ENCODE data around the gene SNRPA1.
A peak's percentile ranks its signal among the peaks of the same experiment; 100 is the strongest.
"Not testable (repeated sequence)": the region's sequence is repeated elsewhere in the genome, so short reads cannot be mapped to it uniquely, and the experiment has no call there.

SNRPA1 gene

GRCh38 chr15:101296418-101297405, 1.7 kb upstream of the SNRPA1 start:
- no peak for DNase-seq (ENCODE audit: extremely low read depth in 1 of 2, low read depth in 1 of 2)

GRCh38 chr15:101295607-101296161, 636 bp upstream of the SNRPA1 start:
- DNase-seq (ENCODE audit: extremely low read depth in 1 of 2, low read depth in 1 of 2): no peak

GRCh38 chr15:101293122-101293521, 1.9 kb downstream of the SNRPA1 start:
- no peak for DNase-seq (ENCODE audit: extremely low read depth in 1 of 2, low read depth in 1 of 2)

DNA sequence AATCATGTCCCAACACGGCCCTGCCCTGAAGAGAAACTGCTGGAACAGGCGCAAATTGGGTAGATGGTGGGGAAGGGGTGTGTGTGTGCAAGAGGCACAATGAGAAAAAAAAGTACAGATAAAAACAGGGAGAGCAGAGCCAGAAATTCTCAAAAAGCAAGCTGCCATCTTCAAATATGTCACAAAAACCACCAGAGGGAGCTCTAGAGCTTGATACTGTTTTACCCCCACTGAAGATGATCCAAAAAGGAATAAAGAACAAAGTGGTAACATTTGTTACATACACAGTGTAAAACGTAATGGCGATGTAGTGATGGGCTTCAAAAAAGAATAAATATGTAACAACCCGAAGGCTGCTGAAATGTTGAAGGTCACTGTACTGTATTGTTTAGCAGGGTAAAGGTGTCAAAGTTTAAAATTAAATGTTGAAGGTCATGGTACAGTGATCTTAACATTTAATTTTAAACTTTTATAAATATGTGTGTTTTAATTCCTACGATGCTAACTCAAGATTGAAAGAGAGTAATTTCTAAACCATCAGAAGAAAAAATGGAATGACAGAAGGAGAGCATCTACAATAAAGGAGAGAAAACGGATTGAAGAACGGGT, 6.0 kb downstream of the SNRPA1 start:
- DNase-seq (ENCODE audit: extremely low read depth in 1 of 2, low read depth in 1 of 2): no peak

DNA sequence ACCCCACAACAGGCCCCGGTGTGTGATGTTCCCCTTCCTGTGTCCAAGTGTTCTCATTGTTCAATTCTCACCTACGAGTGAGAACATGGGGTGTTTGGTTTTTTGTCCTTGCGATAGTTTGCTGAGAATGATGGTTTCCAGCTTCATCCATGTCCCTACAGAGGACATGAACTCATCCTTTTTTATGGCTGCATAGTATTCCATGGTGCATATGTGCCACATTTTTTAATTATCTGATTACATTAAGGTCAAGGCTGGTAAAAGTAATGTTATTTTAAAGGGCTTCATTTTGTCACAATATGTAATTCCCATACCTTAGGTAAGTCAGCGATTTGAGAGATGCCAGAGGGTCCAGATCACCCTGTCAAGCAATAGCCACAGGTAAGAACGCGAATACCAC, 7.7 kb downstream of the SNRPA1 start:
- DNase-seq (ENCODE audit: extremely low read depth in 1 of 2, low read depth in 1 of 2): not testable (repeated sequence)

- no peak for DNase-seq (ENCODE audit: extremely low read depth in 1 of 2, low read depth in 1 of 2)
Observed at GRCh38 chr15:101286471-101287114, 8.5 kb downstream of the SNRPA1 start.

GRCh38 chr15:101283931-101284330, 11.1 kb downstream of the SNRPA1 start:
- no peak for DNase-seq (ENCODE audit: extremely low read depth in 1 of 2, low read depth in 1 of 2)

GRCh38 chr15:101280007-101280406, 15.0 kb downstream of the SNRPA1 start:
- DNase-seq (ENCODE audit: extremely low read depth in 1 of 2, low read depth in 1 of 2): no peak

DNA sequence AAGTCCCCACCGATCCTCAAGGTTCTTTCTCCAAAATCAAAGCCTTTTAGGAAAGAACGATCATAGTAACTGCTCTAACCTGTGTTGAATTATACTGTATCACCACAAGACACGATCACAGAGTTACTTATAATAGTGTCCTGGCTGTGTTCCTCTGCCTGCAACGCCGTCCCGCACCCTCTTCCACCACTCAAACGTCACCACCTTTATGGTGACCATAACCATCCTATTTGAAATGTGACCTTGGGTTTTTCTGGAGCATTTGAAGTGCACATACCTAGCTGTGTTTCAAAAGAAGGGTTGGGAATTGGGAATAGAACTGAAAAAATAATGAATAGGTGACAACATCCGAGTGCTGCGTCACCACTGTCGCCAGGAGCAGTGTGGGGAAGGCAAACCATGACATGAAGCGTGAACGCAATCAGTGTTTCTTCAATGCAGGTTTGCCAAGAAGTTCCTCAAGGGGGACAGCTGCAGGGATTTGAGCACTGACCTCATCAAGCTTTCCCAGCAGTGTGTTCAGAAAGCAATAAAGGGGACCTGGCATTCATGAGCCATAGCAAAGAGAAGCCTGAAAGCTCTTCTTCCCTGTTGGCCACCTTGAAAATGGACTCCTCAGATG, 17.0 kb downstream of the SNRPA1 start:
- DNase-seq (ENCODE audit: extremely low read depth in 1 of 2, low read depth in 1 of 2): no peak

DNA sequence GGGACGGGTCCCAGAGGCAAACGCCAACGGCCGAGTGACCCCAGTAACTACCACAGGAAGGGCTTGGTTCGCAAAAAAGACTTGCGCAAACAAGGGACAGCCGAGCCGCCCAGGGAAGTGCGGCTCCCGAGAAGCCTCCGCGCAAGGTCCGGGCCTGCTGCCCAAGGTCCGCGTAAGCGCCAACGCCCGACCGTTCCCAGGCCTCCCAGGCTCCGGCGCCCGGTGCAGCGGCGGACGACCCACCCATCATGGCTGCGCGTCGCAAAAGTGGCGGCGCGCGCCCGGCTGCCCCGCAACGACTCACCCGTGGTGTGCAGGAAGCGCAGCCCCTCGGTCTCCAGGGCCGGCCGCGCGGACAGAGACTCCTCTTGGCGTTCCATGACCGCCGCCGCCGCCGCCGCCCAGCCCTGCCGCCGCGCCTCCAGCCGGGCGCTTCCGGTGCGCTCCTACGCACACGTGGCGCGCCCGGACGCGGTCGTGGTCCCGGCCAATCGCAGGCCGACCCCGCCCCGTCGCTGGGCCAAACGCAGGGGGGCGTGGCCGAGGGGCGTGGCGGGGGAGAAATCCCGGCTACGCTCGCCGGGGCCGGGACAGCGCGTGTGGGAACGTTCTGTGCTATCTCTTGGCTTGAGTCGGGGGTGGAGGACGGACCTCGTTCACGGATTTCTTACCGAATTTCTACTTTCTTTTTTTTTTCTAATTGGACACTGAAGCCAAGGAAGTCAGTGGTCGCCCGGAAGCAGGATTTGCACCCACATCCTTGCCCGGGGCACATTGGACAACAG, 17.8 kb downstream of the SNRPA1 start, which contains the start of gene SELENOS:
SELENOS (minus strand) TSS at position 448 of the 785 bp plus-strand sequence; CDS start at position 380, 68 bp downstream.
- DNase-seq (ENCODE audit: extremely low read depth in 1 of 2, low read depth in 1 of 2): peak; percentile 74 to 80

- no peak for DNase-seq (ENCODE audit: extremely low read depth in 1 of 2, low read depth in 1 of 2)
Observed at GRCh38 chr15:101276501-101277037, 18.5 kb downstream of the SNRPA1 start.

DNA sequence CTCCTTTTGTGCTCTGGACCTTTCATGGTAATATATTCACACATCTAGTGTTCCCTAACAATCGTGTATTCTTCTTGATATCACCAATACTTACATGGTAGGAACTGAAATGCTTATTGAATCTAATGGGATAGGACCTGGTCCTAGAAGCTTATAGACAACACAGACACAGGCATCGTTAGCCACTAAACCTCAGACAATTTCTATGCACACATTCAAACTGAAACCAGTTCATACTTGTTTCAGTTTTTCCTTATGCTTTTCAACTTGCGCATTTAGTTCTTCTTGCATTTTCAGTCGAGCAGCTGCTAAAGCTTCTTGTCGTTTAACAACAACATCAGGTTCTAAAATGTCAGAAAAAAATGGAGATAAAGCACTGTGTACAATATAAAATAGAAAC, 20.0 kb downstream of the SNRPA1 start:
- DNase-seq (ENCODE audit: extremely low read depth in 1 of 2, low read depth in 1 of 2): no peak

DNA sequence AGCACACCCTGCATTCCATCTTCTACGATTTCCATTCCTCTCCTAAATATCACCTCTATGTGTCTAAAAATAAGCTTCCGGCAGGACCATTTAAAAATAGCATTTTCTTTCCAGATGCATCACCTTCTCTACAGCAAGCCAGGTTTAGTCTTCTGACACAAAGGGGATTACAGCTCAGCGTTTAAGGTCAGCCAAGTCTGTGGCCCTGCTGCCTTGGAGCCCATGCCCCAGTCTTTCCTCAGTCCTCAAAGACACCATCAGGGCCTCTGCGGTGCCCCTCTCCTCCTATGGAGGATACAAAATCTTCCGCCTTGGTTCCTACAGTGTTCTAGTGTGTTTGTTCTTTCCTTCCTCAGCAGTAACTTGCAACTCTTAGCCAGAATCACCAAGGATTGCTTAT, 21.5 kb downstream of the SNRPA1 start:
- no peak for DNase-seq (ENCODE audit: extremely low read depth in 1 of 2, low read depth in 1 of 2)

DNA sequence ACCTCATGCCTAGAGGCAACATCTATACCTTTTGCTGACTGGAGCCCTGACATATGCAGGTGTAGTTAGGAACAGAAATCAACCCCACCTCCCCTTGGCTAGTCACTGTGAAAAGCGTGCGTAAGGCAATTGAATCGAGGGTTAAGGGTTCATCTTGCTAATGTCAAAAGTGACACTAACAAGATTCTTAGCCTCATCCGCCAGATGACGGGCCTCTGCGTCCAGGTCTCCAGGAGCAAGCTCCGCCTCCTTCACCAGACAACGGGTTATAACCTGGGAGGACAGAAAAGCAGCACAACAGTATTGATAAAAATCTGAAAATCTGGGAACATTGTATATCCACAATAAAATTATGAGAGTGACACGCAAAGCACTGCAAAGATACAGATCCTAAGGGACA, 22.5 kb downstream of the SNRPA1 start:
- no peak for DNase-seq (ENCODE audit: extremely low read depth in 1 of 2, low read depth in 1 of 2)

- no peak for DNase-seq (ENCODE audit: extremely low read depth in 1 of 2, low read depth in 1 of 2)
Observed at GRCh38 chr15:101269479-101270223, 25.4 kb downstream of the SNRPA1 start.

GRCh38 chr15:101267320-101268104, 27.5 kb downstream of the SNRPA1 start:
- no peak for DNase-seq (ENCODE audit: extremely low read depth in 1 of 2, low read depth in 1 of 2)

- DNase-seq (ENCODE audit: extremely low read depth in 1 of 2, low read depth in 1 of 2): no peak
Observed at GRCh38 chr15:101266787-101267186, 28.3 kb downstream of the SNRPA1 start.

DNA sequence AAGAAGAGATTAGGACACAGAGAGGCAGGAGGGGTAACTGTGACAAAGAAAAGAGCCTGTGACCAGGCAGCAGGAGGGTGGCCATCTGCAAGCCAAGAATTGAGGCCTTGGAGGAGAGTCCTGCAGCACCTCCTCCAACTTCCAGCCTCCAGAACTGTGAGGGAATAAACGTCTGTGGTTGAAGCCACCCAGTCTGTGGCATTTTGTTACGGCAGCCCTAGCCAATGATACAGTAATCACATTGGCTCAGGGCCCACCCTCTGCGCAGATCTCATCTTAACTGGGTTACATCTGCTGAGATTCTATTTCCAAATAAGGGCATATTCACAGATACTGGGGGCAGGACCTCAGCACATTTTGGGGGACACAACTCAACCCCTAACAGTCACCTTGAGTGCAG, 29.0 kb downstream of the SNRPA1 start:
- DNase-seq (ENCODE audit: extremely low read depth in 1 of 2, low read depth in 1 of 2): no peak

Measured in stimulated activated CD8-positive, alpha-beta memory T cell treated with anti-CD3 and anti-CD28 coated beads, Interleukin-7, amount 100 ng/mL, for 48 hours (primary cell).